Upper lobe of left lung (tissue), 4 donors: Measurements from ENCODE around the gene CYB5R2.

Experiments used
- POLR2AphosphoS5 ChIP-seq, 2 donors: sonication (generic); formaldehyde crosslinking; IDR thresholded peaks; one replicate each; pipeline ENCODE4 v1.5.1; 2017; ENCODE audit warnings: antibody characterized with exemption in 2 of 2
- TF ChIP-seq, protein P1 (sequence below), 6 experiments: fragments of 450-650 bp in 4 of 6; fragments of 200-600 bp in 2 of 6; sonication (generic) in 2 of 6; IDR thresholded peaks; one replicate each; pipeline ENCODE4 v1.5.1; 2016 to 2019; ENCODE audit warnings: antibody characterized with exemption in 6 of 6

DNA sequence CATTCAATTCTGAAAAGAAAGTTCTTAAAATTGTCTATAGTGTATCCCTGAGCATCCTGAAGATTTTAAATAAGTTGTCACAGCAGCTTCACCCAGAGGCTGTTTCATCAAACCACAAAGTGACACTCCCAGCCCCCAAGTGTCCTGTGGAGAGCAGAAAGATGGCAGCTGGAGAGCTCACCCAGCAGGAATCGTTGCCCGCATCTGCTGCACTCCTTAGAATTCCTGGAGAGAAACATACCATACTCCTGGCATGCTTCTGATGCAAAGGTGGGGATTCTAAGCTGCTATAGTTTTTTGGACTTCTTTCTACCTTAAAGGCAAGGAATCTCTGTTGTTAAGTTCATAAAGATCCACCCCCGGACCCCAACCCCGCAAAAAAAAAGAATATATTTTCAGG lies 13.5 kb upstream of the CYB5R2 start:
- TF ChIP-seq, protein P1, sequence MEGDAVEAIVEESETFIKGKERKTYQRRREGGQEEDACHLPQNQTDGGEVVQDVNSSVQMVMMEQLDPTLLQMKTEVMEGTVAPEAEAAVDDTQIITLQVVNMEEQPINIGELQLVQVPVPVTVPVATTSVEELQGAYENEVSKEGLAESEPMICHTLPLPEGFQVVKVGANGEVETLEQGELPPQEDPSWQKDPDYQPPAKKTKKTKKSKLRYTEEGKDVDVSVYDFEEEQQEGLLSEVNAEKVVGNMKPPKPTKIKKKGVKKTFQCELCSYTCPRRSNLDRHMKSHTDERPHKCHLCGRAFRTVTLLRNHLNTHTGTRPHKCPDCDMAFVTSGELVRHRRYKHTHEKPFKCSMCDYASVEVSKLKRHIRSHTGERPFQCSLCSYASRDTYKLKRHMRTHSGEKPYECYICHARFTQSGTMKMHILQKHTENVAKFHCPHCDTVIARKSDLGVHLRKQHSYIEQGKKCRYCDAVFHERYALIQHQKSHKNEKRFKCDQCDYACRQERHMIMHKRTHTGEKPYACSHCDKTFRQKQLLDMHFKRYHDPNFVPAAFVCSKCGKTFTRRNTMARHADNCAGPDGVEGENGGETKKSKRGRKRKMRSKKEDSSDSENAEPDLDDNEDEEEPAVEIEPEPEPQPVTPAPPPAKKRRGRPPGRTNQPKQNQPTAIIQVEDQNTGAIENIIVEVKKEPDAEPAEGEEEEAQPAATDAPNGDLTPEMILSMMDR (IDR thresholded peaks at IDR 0.05) = no peak
- no peak for TF ChIP-seq POLR2AphosphoS5 (IDR thresholded peaks at IDR 0.05)
